IMR-90 (cell line): Measurements from ENCODE around the gene EIF2S2. TPM values are rescaled to one million over a fixed set of nuclear protein-coding genes. Genes with fewer than 3 reads are reported as not detected.

Experiments used
- ATAC-seq: fragments of 200-7000 bp; cut with Tn5 transposase; 2 replicates; pipeline ENCODE4 v1.9.1; 2020; ENCODE audit warnings: low read depth, mild to moderate bottlenecking, moderate library complexity
- BruUV-seq: library from RNA; stranded (reverse); fragments of 400-500 nt; replicated peaks from 2 replicates; lab custom pipeline; 2021; lab: Mats Ljungman, UMichigan
- CTCF ChIA-PET: fragments of 300-600 bp; formaldehyde crosslinking; extraction: SDS; loops from one replicate; lab custom pipeline; 2021; ENCODE audit warnings: antibody characterized with exemption; lab: Yijun Ruan, JAX
- POLR2A ChIA-PET: fragments of 300-600 bp; sonication (Branson Sonifier 250); formaldehyde crosslinking; loops from one replicate; lab custom pipeline; 2022; ENCODE audit warnings: antibody characterized with exemption; ENCODE audit not compliant: unreplicated experiment; lab: Charles Lee
- DNase-seq: peaks from one replicate; pipeline ENCODE4 v3.0.0; 2013
- H2AFZ ChIP-seq: replicated peaks from 2 replicates; pipeline ENCODE3; 2013; ENCODE audit warnings: low read length, mild to moderate bottlenecking; ENCODE audit not compliant: poor library complexity
- H2AK5ac ChIP-seq: 2 replicates; pipeline ENCODE4 v1.6.1; 2013; ENCODE audit warnings: low read depth, low read length, inconsistent platforms
- H2AK9ac ChIP-seq: replicated peaks from 2 replicates; pipeline ENCODE3; 2013; ENCODE audit warnings: mild to moderate bottlenecking, low read depth, low read length, moderate library complexity; ENCODE audit not compliant: poor library complexity
- H2BK120ac ChIP-seq: 2 replicates; pipeline ENCODE4 v1.6.1; 2013; ENCODE audit warnings: low read depth, low read length, inconsistent platforms
- H2BK15ac ChIP-seq: 3 replicates; pipeline ENCODE4 v1.6.1; 2013; ENCODE audit warnings: low read depth, low read length, inconsistent platforms
- H2BK20ac ChIP-seq: 2 replicates; pipeline ENCODE4 v1.6.1; 2013; ENCODE audit warnings: low read depth, mild to moderate bottlenecking, inconsistent platforms, low read length, moderate library complexity
- H2BK5ac ChIP-seq: 2 replicates; pipeline ENCODE4 v1.6.1; 2013; ENCODE audit warnings: mild to moderate bottlenecking, low read depth, low read length, inconsistent platforms; ENCODE audit not compliant: poor library complexity, severe bottlenecking
- H3K14ac ChIP-seq: replicated peaks from 2 replicates; pipeline ENCODE4 v1.6.1; 2013; ENCODE audit warnings: low read depth, low read length, inconsistent platforms
- H3K18ac ChIP-seq: 2 replicates; pipeline ENCODE4 v1.6.1; 2013; ENCODE audit warnings: low read depth, low read length, control low read depth
- H3K23ac ChIP-seq: 2 replicates; pipeline ENCODE4 v1.6.1; 2013; ENCODE audit warnings: low read depth, low read length, inconsistent platforms
- H3K27ac ChIP-seq: 2 replicates; pipeline ENCODE4 v1.5.1; 2013; ENCODE audit warnings: mild to moderate bottlenecking, control low read depth, low read length; ENCODE audit not compliant: insufficient read depth
- H3K27me3 ChIP-seq: 2 replicates; pipeline ENCODE4 v1.6.1; 2013; ENCODE audit warnings: low read length; ENCODE audit not compliant: control insufficient read depth, insufficient read depth
- H3K36me3 ChIP-seq: 2 replicates; pipeline ENCODE4 v1.6.1; 2013; ENCODE audit warnings: low read length, mixed read lengths; ENCODE audit not compliant: control insufficient read depth, insufficient read depth
- H3K4ac ChIP-seq: 2 replicates; pipeline ENCODE4 v1.6.1; 2013; ENCODE audit warnings: low read depth, low read length, inconsistent platforms
- H3K4me1 ChIP-seq: 2 replicates; pipeline ENCODE4 v1.6.1; 2013; ENCODE audit warnings: low read length, mixed read lengths; ENCODE audit not compliant: control insufficient read depth, insufficient read depth
- H3K4me2 ChIP-seq: 2 replicates; pipeline ENCODE4 v1.6.1; 2013; ENCODE audit warnings: low read depth, mild to moderate bottlenecking, control low read depth, low read length, moderate library complexity
- H3K4me3 ChIP-seq: 2 replicates; pipeline ENCODE4 v1.5.1; 2013; ENCODE audit warnings: low read depth, mild to moderate bottlenecking, control low read depth, low read length, moderate library complexity; ENCODE audit not compliant: insufficient read depth
- H3K56ac ChIP-seq: 2 replicates; pipeline ENCODE4 v1.6.1; 2013; ENCODE audit warnings: low read length, inconsistent platforms; ENCODE audit not compliant: insufficient read depth; ENCODE audit errors: extremely low read depth
- H3K79me1 ChIP-seq, 2 experiments: 2 replicates each; pipeline ENCODE4 v1.6.1; 2013; ENCODE audit warnings: low read length in 2 of 2, inconsistent platforms in 1 of 2, low read depth in 1 of 2
- H3K9ac ChIP-seq: 2 replicates; pipeline ENCODE4 v1.6.1; 2013; ENCODE audit warnings: low read depth, low read length, control low read depth
- H3K9me1 ChIP-seq: 2 replicates; pipeline ENCODE4 v1.6.1; 2013; ENCODE audit warnings: low read length, inconsistent platforms; ENCODE audit not compliant: insufficient read depth
- H3K9me3 ChIP-seq: 2 replicates; pipeline ENCODE4 v1.6.1; 2013; ENCODE audit warnings: low read length; ENCODE audit not compliant: control insufficient read depth, insufficient read depth
- H4K20me1 ChIP-seq: 2 replicates; pipeline ENCODE4 v1.6.1; 2013; ENCODE audit warnings: low read length, inconsistent platforms; ENCODE audit not compliant: insufficient read depth
- H4K5ac ChIP-seq: 2 replicates; pipeline ENCODE4 v1.6.1; 2013; ENCODE audit warnings: mild to moderate bottlenecking, low read depth, low read length, control low read depth
- H4K8ac ChIP-seq, 2 experiments: 2 replicates each; pipeline ENCODE4 v1.6.1; 2013; ENCODE audit warnings: low read depth in 2 of 2, low read length in 2 of 2, control low read depth in 1 of 2, inconsistent platforms in 1 of 2
- H4K91ac ChIP-seq: 2 replicates; pipeline ENCODE4 v1.6.1; 2013; ENCODE audit warnings: low read depth, low read length, inconsistent platforms; ENCODE audit not compliant: insufficient read depth
- FOS ChIP-seq: fragments of 150-350 bp; IDR thresholded peaks from 2 replicates; pipeline ENCODE4 v1.6.1; 2016; ENCODE audit warnings: low read depth, low read length
- MAFK ChIP-seq: IDR thresholded peaks from 2 replicates; pipeline ENCODE4 v1.6.1; 2012; ENCODE audit warnings: low read depth, low read length, improper control_type of control experiment
- MAZ ChIP-seq: IDR thresholded peaks from 2 replicates; pipeline ENCODE4 v1.6.1; 2012; ENCODE audit warnings: low read depth, mild to moderate bottlenecking, low read length, improper control_type of control experiment, moderate library complexity, borderline replicate concordance
- POLR2A ChIP-seq: IDR thresholded peaks from 2 replicates; pipeline ENCODE4 v1.6.1; 2012; ENCODE audit warnings: mild to moderate bottlenecking, low read depth, low read length
- RAD21 ChIP-seq: IDR thresholded peaks from 2 replicates; pipeline ENCODE4 v1.6.1; 2012; ENCODE audit warnings: low read length, improper control_type of control experiment
- RCOR1 ChIP-seq: IDR thresholded peaks from 2 replicates; pipeline ENCODE4 v1.6.1; 2012; ENCODE audit warnings: mild to moderate bottlenecking, low read length, improper control_type of control experiment; ENCODE audit not compliant: insufficient replicate concordance
- RFX5 ChIP-seq: IDR thresholded peaks from 2 replicates; pipeline ENCODE4 v1.8.0; 2012; ENCODE audit warnings: low read depth, mild to moderate bottlenecking, low read length, moderate library complexity
- SMC3 ChIP-seq: fragments of 150-350 bp; IDR thresholded peaks from 2 replicates; pipeline ENCODE4 v1.6.1; 2016; ENCODE audit warnings: low read depth, mild to moderate bottlenecking, antibody characterized with exemption, low read length, moderate library complexity
- WGBS, 2 experiments: methylation state at CpG; one replicate each; pipeline versions ENCODE4 v1.1.5 to v1.1.7; 2013; ENCODE audit warnings: missing lambda C conversion rate in 2 of 2; ENCODE audit not compliant: insufficient read length in 1 of 2; ENCODE audit errors: extremely low coverage in 2 of 2; 5-methylcytosine and 5-hydroxymethylcytosine counted together
- dilution Hi-C: fragments of 300-500 bp; cut with HindIII; formaldehyde crosslinking; loops from one replicate; pipeline ENCODE4 v1.14.3; 2018; ENCODE audit warnings: low sequenced_read_pairs; ENCODE audit not compliant: unreplicated experiment
- in situ Hi-C: fragments of 300-500 bp; cut with MboI; formaldehyde crosslinking; loops from 3 replicates; pipeline ENCODE4 v1.14.3; 2019; ENCODE audit warnings: low sequenced_read_pairs, inconsistent platforms, mixed read lengths
- intact Hi-C: fragments of 100-400 bp; cut with micrococcal nuclease; formaldehyde crosslinking; loops from 2 replicates; pipeline ENCODE4 v1.10.0; 2022
- polyA plus RNA-seq, 3 experiments: library from polyadenylated mRNA; depleted of rRNA; stranded (reverse); fragments of >200 nt; gene quantifications; 2 replicates each; pipeline ENCODE4 v1.2.3, GENCODE V29; 2012; ENCODE audit warnings: low replicate concordance in 1 of 3
- total RNA-seq: library from RNA; depleted of rRNA; stranded (reverse); fragments of >200 nt; gene quantifications from 2 replicates; pipeline ENCODE4 v1.2.3, GENCODE V29; 2012
- TF ChIP-seq, protein P1 (sequence below): conservative IDR thresholded peaks from 2 replicates; pipeline ENCODE4 v1.5.1; 2012; ENCODE audit warnings: mild to moderate bottlenecking, low read depth, low read length, improper control_type of control experiment
- TF ChIP-seq, protein P2 (sequence below): fragments of 150-350 bp; IDR thresholded peaks from 2 replicates; pipeline ENCODE4 v1.6.1; 2017; ENCODE audit warnings: mild to moderate bottlenecking, antibody characterized with exemption, low read length, low read depth
- TF ChIP-seq, protein P3 (sequence below): fragments of 150-350 bp; IDR thresholded peaks from 2 replicates; pipeline ENCODE4 v1.6.1; 2016; ENCODE audit warnings: low read depth, mild to moderate bottlenecking, low read length, moderate library complexity, borderline replicate concordance

Gene EIF2S2
- total and polyA plus RNA-seq, 2 of the 4 experiments (the other 2 are of a cell fraction) = 61.7 to 66.9 TPM

DNA sequence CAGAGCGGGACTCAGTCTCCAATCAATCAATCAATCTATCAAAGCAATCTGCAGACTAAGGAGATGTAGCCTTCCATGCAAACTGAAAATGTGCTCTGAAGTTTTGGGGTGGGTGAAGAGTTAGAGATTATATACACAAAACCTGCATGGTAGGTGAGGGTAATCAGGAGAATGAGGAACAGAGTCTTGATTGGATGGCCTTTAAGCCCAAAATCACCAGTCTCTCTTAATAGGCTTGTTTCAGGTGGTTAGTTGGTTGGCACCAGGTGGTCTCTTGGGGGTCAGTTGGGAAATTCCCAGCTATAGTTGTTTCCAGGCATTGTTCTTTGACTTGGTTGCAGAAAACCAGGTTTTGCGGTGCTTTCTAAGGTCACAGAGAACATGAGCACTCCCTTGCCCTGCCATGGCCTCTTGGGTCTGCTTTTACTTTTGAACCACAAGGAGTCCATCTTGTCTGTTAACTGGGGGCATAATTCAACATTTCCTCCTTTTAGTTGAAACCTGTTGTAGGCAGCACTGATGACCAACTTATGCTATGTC lies 33.3 kb upstream of the EIF2S2 start:
- Histone ChIP-seq H3K79me1 (no peaks in the 10 kb centered on the region), H4K91ac (no peak overlapping the region), H3K36me3 (no peaks in the 10 kb centered on the region), H3K27me3 (peaks cover 4% of the 10 kb centered on the region), H3K27ac (no peak overlapping the region), H3K4me3 (no peak overlapping the region), H4K5ac (no peak overlapping the region), H2BK15ac (no peak overlapping the region), H3K18ac (no peak overlapping the region), H3K9me3 (no peaks in the 10 kb centered on the region), H2AK9ac (no peak overlapping the region), H3K4me1 (0 out of 2 replicates have a peak, but pooled peaks cover 1% of the 10 kb centered on the region), H3K4ac (no peak overlapping the region), H3K23ac (no peak overlapping the region), H4K20me1 (no peaks in the 10 kb centered on the region), H2BK5ac (no peak overlapping the region), H3K9ac (no peak overlapping the region), H3K56ac (no peak overlapping the region), H2BK120ac (no peak overlapping the region), H2AK5ac (no peak overlapping the region), H3K14ac (no peak overlapping the region), H2AFZ (no peak overlapping the region), H4K8ac (no peak overlapping the region), H2BK20ac (no peak overlapping the region), H3K9me1 (no peaks in the 10 kb centered on the region), H3K4me2 (no peak overlapping the region)
- dilution Hi-C loops = no loop called here
- CTCF ChIA-PET = no interaction called here
- no TSS peak for BruUV-seq
- in situ Hi-C loops = no loop called here
- TF ChIP-seq, protein P1, sequence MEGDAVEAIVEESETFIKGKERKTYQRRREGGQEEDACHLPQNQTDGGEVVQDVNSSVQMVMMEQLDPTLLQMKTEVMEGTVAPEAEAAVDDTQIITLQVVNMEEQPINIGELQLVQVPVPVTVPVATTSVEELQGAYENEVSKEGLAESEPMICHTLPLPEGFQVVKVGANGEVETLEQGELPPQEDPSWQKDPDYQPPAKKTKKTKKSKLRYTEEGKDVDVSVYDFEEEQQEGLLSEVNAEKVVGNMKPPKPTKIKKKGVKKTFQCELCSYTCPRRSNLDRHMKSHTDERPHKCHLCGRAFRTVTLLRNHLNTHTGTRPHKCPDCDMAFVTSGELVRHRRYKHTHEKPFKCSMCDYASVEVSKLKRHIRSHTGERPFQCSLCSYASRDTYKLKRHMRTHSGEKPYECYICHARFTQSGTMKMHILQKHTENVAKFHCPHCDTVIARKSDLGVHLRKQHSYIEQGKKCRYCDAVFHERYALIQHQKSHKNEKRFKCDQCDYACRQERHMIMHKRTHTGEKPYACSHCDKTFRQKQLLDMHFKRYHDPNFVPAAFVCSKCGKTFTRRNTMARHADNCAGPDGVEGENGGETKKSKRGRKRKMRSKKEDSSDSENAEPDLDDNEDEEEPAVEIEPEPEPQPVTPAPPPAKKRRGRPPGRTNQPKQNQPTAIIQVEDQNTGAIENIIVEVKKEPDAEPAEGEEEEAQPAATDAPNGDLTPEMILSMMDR = no peak
- TF ChIP-seq, protein P2, sequence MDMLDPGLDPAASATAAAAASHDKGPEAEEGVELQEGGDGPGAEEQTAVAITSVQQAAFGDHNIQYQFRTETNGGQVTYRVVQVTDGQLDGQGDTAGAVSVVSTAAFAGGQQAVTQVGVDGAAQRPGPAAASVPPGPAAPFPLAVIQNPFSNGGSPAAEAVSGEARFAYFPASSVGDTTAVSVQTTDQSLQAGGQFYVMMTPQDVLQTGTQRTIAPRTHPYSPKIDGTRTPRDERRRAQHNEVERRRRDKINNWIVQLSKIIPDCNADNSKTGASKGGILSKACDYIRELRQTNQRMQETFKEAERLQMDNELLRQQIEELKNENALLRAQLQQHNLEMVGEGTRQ = no peak
- no peak for TF ChIP-seq SMC3
- TF ChIP-seq MAFK = no peak
- TF ChIP-seq POLR2A = no peak
- no peak for TF ChIP-seq MAZ
- TF ChIP-seq, protein P3, sequence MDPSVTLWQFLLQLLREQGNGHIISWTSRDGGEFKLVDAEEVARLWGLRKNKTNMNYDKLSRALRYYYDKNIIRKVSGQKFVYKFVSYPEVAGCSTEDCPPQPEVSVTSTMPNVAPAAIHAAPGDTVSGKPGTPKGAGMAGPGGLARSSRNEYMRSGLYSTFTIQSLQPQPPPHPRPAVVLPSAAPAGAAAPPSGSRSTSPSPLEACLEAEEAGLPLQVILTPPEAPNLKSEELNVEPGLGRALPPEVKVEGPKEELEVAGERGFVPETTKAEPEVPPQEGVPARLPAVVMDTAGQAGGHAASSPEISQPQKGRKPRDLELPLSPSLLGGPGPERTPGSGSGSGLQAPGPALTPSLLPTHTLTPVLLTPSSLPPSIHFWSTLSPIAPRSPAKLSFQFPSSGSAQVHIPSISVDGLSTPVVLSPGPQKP = no peak
- TF ChIP-seq FOS = no peak
- no peak for TF ChIP-seq RAD21
- TF ChIP-seq RCOR1 = no peak
- no peak for TF ChIP-seq RFX5
- ATAC-seq (no peak), DNase-seq (no peak)
- WGBS, 2 experiments = 100% methylated on average over 1 of the region's 2 CpGs; no CpG with 5 or more reads in 1 of the 2 experiments
- intact Hi-C loops = no loop called here
- POLR2A ChIA-PET = no interaction called here
